Suprapubic skin (tissue), 4 donors: ENCODE data around the gene CNOT3. TPM values are rescaled to one million over a fixed set of nuclear protein-coding genes. Genes with fewer than 3 reads are reported as not detected.
A peak's percentile ranks its signal among the peaks of the same experiment; 100 is the strongest.
"Not testable (repeated sequence)": the region's sequence is repeated elsewhere in the genome, so short reads cannot be mapped to it uniquely, and the experiment has no call there.

ENCODE experiments used
- DNase-seq, 2 donors: peaks; one replicate each; pipeline ENCODE4 v3.0.0-alpha.2; 2019; ENCODE audit warnings: low spot score in 2 of 2
- H3K27ac ChIP-seq: fragments of 200-600 bp; sonication (generic); one replicate; pipeline ENCODE4 v1.5.1; 2019
- H3K27me3 ChIP-seq: fragments of 200-600 bp; sonication (generic); one replicate; pipeline ENCODE4 v1.5.1; 2019
- H3K36me3 ChIP-seq: fragments of 200-600 bp; sonication (generic); one replicate; pipeline ENCODE4 v1.5.1; 2019
- H3K4me1 ChIP-seq: fragments of 200-600 bp; sonication (generic); one replicate; pipeline ENCODE4 v1.5.1; 2019
- H3K4me3 ChIP-seq: fragments of 200-600 bp; sonication (generic); one replicate; pipeline ENCODE4 v1.5.1; 2019; ENCODE audit warnings: mild to moderate bottlenecking
- H3K9me3 ChIP-seq: fragments of 200-600 bp; sonication (generic); one replicate; pipeline ENCODE4 v1.5.1; 2019
- EP300 ChIP-seq: sonication (generic); formaldehyde crosslinking; IDR thresholded peaks from one replicate; pipeline ENCODE4 v1.6.1; 2017; ENCODE audit warnings: antibody characterized with exemption
- POLR2A ChIP-seq, 2 donors: fragments of 450-650 bp; IDR thresholded peaks; one replicate each; pipeline ENCODE4 v1.6.1; 2017; ENCODE audit warnings: antibody characterized with exemption in 2 of 2, mild to moderate bottlenecking in 2 of 2, moderate library complexity in 2 of 2
- POLR2AphosphoS5 ChIP-seq, 3 donors: sonication (generic); formaldehyde crosslinking; IDR thresholded peaks; one replicate each; pipeline ENCODE4 v1.6.1; 2017; ENCODE audit warnings: antibody characterized with exemption in 3 of 3
- WGBS: methylation state at CpG from one replicate; pipeline ENCODE4 v1.1.5; 2018; 5-methylcytosine and 5-hydroxymethylcytosine counted together
- total RNA-seq, 4 donors: library from RNA; depleted of rRNA; stranded (reverse); fragments of >200 nt; gene quantifications; one replicate each; pipeline ENCODE4 v1.1.0, GENCODE V29; 2016
- TF ChIP-seq, protein P1 (sequence below), 2 donors: fragments of 200-600 bp in 1 of 2; fragments of 450-650 bp in 1 of 2; sonication (generic) in 1 of 2; IDR thresholded peaks; one replicate each; pipeline ENCODE4 v1.5.1; 2016 to 2019; ENCODE audit warnings: antibody characterized with exemption in 2 of 2, mild to moderate bottlenecking in 1 of 2, moderate library complexity in 1 of 2

The CNOT3 gene
- total RNA-seq, 4 donors from 2014 or later: 27.3 to 40.7 (median 35.2) TPM

DNA sequence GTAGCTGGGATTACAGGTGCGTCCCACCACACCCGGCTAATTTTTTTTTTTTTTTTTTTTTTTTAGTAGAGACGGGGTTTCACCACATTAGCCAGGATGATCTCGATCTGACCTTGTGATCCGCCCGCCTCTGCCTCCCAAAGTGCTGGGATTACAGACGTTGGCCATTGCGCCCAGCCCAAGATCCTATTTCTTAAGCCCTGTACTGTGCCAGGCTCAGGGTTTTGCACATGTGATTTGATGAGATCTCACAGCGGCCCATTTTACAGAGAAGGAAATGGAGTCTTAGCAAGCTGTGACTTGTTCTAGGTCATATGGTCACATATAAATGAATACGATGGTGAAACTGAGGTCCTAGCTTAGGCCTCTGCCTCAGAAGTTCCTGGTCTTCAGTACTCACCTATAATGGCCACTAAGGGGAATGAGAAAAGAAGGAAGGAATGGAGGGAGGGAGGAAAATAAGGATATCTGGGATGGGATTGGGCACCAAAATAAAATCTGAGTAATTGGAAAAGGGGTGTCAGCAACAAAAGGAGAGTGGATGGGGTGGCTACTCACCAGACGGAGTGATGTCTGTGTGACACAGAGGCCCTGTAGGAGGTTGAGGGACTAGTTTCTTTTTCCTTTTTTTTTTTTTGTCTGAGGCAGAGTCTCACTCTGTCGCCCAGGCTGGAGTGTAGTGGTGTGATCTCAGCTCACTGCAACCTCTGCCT is 38.2 kb upstream of the CNOT3 start:
- H3K27ac ChIP-seq: no peak overlapping the region
- no peak overlapping the region for H3K4me3 ChIP-seq
- no peaks in the 10 kb centered on the region for H3K27me3 ChIP-seq
- H3K9me3 ChIP-seq: no peaks in the 10 kb centered on the region
- TF ChIP-seq EP300: no peak
- TF ChIP-seq POLR2A (IDR thresholded peaks at IDR 0.05): no peak
- TF ChIP-seq POLR2AphosphoS5 (IDR thresholded peaks at IDR 0.05): no peak
- TF ChIP-seq, protein P1, sequence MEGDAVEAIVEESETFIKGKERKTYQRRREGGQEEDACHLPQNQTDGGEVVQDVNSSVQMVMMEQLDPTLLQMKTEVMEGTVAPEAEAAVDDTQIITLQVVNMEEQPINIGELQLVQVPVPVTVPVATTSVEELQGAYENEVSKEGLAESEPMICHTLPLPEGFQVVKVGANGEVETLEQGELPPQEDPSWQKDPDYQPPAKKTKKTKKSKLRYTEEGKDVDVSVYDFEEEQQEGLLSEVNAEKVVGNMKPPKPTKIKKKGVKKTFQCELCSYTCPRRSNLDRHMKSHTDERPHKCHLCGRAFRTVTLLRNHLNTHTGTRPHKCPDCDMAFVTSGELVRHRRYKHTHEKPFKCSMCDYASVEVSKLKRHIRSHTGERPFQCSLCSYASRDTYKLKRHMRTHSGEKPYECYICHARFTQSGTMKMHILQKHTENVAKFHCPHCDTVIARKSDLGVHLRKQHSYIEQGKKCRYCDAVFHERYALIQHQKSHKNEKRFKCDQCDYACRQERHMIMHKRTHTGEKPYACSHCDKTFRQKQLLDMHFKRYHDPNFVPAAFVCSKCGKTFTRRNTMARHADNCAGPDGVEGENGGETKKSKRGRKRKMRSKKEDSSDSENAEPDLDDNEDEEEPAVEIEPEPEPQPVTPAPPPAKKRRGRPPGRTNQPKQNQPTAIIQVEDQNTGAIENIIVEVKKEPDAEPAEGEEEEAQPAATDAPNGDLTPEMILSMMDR (IDR thresholded peaks at IDR 0.05): no peak
- H3K36me3 ChIP-seq: no peaks in the 10 kb centered on the region
- DNase-seq: no peak
- WGBS: 81% methylated on average over 12 of the region's 12 CpGs
- peaks cover 33% of the 10 kb centered on the region for H3K4me1 ChIP-seq

DNA sequence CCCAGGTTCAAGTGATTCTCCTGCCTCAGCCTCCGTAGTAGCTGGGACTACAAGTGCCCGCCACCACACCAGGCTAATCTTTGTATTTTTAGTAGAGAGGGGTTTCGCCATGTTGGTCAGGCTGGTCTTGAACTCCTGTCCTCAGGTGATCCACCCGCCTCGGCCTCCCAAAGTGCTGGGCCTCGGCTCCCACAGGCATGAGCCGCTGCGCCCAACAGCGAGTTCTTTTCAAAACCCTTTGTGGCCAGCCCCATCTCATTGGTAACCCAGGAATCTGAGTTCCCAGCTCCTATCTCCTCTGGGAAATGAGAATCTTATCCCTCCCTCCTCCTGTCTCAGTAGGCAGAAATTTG is 37.7 kb upstream of the CNOT3 start:
- H3K9me3 ChIP-seq, DNase-seq, H3K4me3 ChIP-seq, H3K27me3 ChIP-seq, H3K36me3 ChIP-seq, H3K27ac ChIP-seq: not testable (repeated sequence)
- 78% methylated on average over 9 of the region's 9 CpGs for WGBS
- H3K4me1 ChIP-seq: peaks cover 33% of the 10 kb centered on the region

DNA sequence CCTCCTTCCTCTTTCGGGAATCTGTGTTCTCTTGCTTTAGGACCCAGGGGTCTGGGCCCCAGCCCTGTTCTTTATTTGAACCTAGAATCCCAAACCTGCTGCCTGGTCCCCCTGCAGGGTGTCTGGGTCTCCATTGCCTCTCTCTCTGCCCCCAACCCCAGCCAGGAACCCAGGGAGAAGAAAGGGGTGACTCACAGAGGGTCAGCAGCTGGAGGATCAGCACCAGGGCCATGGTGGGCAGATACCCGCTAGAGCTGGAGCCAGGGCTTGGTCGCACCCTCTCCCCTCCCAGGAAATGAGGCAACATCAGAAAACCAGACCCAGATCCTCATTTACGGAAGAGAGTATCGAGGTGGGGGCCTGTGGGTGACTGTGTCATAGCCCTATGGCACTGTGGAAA is 37.0 kb upstream of the CNOT3 start, which contains the start of gene OSCAR:
TSS of gene OSCAR (minus strand) at position 243 of the 400 bp plus-strand sequence. CDS start at position 232, 11 bp downstream.
- no peak within 1 kb of the TSS for H3K27ac ChIP-seq
- H3K9me3 ChIP-seq: no peaks in the 10 kb centered on the region
- no peak within 1 kb of the TSS for H3K4me3 ChIP-seq
- DNase-seq: no peak
- H3K36me3 ChIP-seq: peaks cover 6% of the 10 kb centered on the region
- TF ChIP-seq POLR2AphosphoS5 (IDR thresholded peaks at IDR 0.05): no peak
- no peak for TF ChIP-seq POLR2A (IDR thresholded peaks at IDR 0.05)
- TF ChIP-seq EP300: no peak
- TF ChIP-seq, protein P1 (IDR thresholded peaks at IDR 0.05): no peak
- peaks cover 29% of the 10 kb centered on the region for H3K4me1 ChIP-seq
- no peaks in the 10 kb centered on the region for H3K27me3 ChIP-seq
- 36% methylated on average over 5 of the region's 5 CpGs for WGBS

DNA sequence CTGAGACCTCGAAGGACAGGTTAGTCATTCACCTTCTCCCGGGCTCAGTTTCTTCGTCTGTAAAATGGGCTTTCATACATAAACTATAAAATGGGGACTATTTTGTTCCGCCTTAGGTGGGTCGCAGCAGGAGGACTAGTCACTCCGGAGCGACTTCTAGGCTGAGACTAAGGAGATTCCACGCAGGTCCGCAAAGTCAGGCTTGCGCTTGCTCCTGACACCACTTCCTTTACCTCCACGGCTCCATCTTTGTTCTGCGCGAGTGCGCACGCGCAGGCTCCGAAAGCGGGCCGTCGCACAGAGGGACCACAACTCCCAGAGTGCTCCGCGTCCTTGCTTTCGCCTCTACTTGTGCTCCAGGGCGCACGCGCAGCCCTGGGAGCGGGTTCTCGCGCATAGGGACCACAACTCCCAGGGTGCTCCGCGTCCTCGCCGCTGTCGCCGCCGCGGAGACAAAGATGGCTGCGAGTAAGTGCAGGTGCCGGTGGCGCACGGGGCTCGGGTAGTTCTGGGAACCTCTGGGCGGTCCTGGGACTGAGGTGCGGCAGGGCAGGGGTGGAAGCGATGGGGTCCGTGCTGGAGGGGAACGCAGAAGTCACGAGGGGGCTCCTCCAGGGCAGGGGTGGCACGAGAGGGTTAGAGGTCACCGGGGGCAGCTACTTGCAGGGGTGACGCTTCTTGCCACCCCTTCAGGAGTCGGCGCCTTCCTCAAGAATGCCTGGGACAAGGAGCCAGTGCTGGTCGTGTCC is 35.0 kb upstream of the CNOT3 start, which contains the start of gene NDUFA3:
TSS of gene NDUFA3 (plus strand) at position 435 of the 749 bp plus-strand sequence. CDS start at position 459, 24 bp downstream.
- DNase-seq: peak; percentile 97 to 98
- peaks cover 14% of the 10 kb centered on the region for H3K4me1 ChIP-seq
- H3K27me3 ChIP-seq: no peaks in the 10 kb centered on the region
- H3K36me3 ChIP-seq: peaks cover 24% of the 10 kb centered on the region
- H3K27ac ChIP-seq: peak within 1 kb of the TSS; percentile 25
- H3K9me3 ChIP-seq: no peaks in the 10 kb centered on the region
- WGBS: 6% methylated on average over 21 of the region's 54 CpGs
- peak within 1 kb of the TSS; percentile 84 for H3K4me3 ChIP-seq
- TF ChIP-seq POLR2AphosphoS5 (IDR thresholded peaks at IDR 0.05) (peak in 2 of 3 donors; percentile 47 to 90), EP300 (no peak)

DNA sequence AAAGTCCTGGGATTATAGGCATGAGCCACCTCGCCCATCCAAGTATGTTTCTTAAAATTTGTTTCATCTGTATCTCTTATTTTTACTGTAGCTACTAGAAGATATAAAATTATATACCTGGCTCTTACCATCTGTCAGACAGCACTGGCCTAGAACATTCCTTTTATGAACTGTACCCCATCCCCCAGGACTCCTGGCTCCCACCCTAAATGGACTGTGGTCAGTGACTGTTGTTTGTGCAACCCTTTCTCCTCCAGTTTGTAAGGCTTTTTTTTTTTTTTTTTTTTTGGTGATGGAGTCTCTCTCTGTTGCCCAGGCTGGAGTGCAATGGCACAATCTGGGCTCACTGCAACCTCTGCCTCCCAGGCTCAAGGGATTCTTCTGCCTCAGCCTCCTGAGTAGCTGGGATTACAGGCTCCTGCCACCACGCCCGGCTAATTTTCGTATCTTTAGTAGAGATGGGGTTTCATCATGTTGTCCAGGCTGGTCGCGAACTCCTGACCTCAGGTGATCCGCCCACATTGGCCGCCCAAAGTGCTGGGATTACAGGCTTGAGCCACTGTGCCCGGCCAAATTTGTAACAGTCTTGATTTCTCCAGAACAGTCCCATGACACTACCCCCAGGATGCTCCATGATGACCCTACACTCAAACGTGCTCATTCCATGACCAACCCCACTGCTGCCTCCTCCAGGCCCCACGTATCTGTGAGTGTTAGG is 32.4 kb upstream of the CNOT3 start:
- peaks cover 50% of the 10 kb centered on the region for H3K36me3 ChIP-seq
- H3K4me3 ChIP-seq: no peak overlapping the region
- no peaks in the 10 kb centered on the region for H3K27me3 ChIP-seq
- DNase-seq: peak in 1 of 2 donors; percentile 26
- 82% methylated on average over 11 of the region's 11 CpGs for WGBS
- H3K4me1 ChIP-seq: peaks cover 14% of the 10 kb centered on the region
- no peak for TF ChIP-seq POLR2A (IDR thresholded peaks at IDR 0.05)
- no peak for TF ChIP-seq EP300
- TF ChIP-seq, protein P1 (IDR thresholded peaks at IDR 0.05): no peak
- no peak for TF ChIP-seq POLR2AphosphoS5 (IDR thresholded peaks at IDR 0.05)
- no peak overlapping the region for H3K27ac ChIP-seq
- no peaks in the 10 kb centered on the region for H3K9me3 ChIP-seq
